C4-2B (cell line): ENCODE results near the gene FAM20C.

Experiments used
- CTCF ChIP-seq: fragments of 450-650 bp; conservative IDR thresholded peaks from 2 replicates; pipeline ENCODE4 v1.5.1; 2017; ENCODE audit warnings: mild to moderate bottlenecking
- ZFX ChIP-seq: fragments of 450-650 bp; IDR thresholded peaks from 2 replicates; pipeline ENCODE4 v1.6.1; 2017

GRCh38 chr7:157008-157310 is 35.4 kb upstream of the FAM20C start:
- TF ChIP-seq CTCF: no peak
- TF ChIP-seq ZFX: no peak
